Upper lobe of left lung (tissue), 6 donors: Measurements from ENCODE around the gene ANAPC16. TPM values are rescaled to one million over a fixed set of nuclear protein-coding genes. Genes with fewer than 3 reads are reported as not detected.
A peak's percentile ranks its signal among the peaks of the same experiment; 100 is the strongest.

Experiments
- ATAC-seq, 2 donors: fragments of 200-7000 bp; cut with Tn5 transposase; one replicate each; pipeline ENCODE4 v1.9.1; 2022; ENCODE audit warnings: mild to moderate bottlenecking in 2 of 2, moderate library complexity in 2 of 2; ENCODE audit not compliant: low FRiP score in 2 of 2
- DNase-seq, 2 donors: peaks; one replicate each; pipeline ENCODE4 v3.0.0-alpha.2; 2019 to 2020
- H3K27ac ChIP-seq, 4 donors: fragments of 200-600 bp; sonication (generic); one replicate each; pipeline ENCODE4 v1.5.1; 2016 to 2019
- H3K27me3 ChIP-seq, 4 donors: fragments of 200-600 bp; sonication (generic); one replicate each; pipeline ENCODE4 v1.5.1; 2017 to 2019
- H3K36me3 ChIP-seq, 4 donors: fragments of 200-600 bp; sonication (generic); one replicate each; pipeline ENCODE4 v1.5.1; 2016 to 2019
- H3K4me1 ChIP-seq, 4 donors: fragments of 200-600 bp; sonication (generic); one replicate each; pipeline ENCODE4 v1.5.1; 2018 to 2019
- H3K4me3 ChIP-seq, 4 donors: fragments of 200-600 bp; sonication (generic); one replicate each; pipeline ENCODE4 v1.5.1; 2017 to 2019; ENCODE audit warnings: mild to moderate bottlenecking in 2 of 4, moderate library complexity in 1 of 4
- H3K9me3 ChIP-seq, 4 donors: fragments of 200-600 bp; sonication (generic); one replicate each; pipeline ENCODE4 v1.5.1; 2018 to 2019
- EP300 ChIP-seq, 4 donors: sonication (generic); formaldehyde crosslinking; IDR thresholded peaks; one replicate each; pipeline ENCODE4 v1.5.1; 2017; ENCODE audit warnings: antibody characterized with exemption in 4 of 4, control low read depth in 2 of 4
- POLR2A ChIP-seq, 4 donors: fragments of 450-650 bp; IDR thresholded peaks; one replicate each; pipeline ENCODE4 v1.5.1; 2016 to 2017; ENCODE audit warnings: antibody characterized with exemption in 4 of 4, mild to moderate bottlenecking in 2 of 4
- POLR2AphosphoS5 ChIP-seq, 2 donors: sonication (generic); formaldehyde crosslinking; IDR thresholded peaks; one replicate each; pipeline ENCODE4 v1.5.1; 2017; ENCODE audit warnings: antibody characterized with exemption in 2 of 2
- WGBS, 2 donors: methylation state at CpG; one replicate each; pipeline ENCODE4 v1.1.5; 2017 to 2018; 5-methylcytosine and 5-hydroxymethylcytosine counted together
- total RNA-seq, 6 donors: library from RNA; depleted of rRNA in 4 of 6; stranded (reverse); fragments of >200 nt in 4 of 6; gene quantifications; one replicate each; pipeline versions ENCODE4 v1.1.0 to v1.2.1, GENCODE V29; 2016 to 2021
- TF ChIP-seq, protein P1 (sequence below), 6 experiments: fragments of 450-650 bp in 4 of 6; fragments of 200-600 bp in 2 of 6; sonication (generic) in 2 of 6; IDR thresholded peaks; one replicate each; pipeline ENCODE4 v1.5.1; 2016 to 2019; ENCODE audit warnings: antibody characterized with exemption in 6 of 6
- donor health status: DM: no; HTN: no; CAD: no; lungs with moderate emphysema.
- donor health status: DM: no; HTN: yes; CAD: no; lungs with severe emphysema.

The ANAPC16 gene
- total RNA-seq, 6 donors from 2014 or later = 34.6 to 110 (median 92.6) TPM

DNA sequence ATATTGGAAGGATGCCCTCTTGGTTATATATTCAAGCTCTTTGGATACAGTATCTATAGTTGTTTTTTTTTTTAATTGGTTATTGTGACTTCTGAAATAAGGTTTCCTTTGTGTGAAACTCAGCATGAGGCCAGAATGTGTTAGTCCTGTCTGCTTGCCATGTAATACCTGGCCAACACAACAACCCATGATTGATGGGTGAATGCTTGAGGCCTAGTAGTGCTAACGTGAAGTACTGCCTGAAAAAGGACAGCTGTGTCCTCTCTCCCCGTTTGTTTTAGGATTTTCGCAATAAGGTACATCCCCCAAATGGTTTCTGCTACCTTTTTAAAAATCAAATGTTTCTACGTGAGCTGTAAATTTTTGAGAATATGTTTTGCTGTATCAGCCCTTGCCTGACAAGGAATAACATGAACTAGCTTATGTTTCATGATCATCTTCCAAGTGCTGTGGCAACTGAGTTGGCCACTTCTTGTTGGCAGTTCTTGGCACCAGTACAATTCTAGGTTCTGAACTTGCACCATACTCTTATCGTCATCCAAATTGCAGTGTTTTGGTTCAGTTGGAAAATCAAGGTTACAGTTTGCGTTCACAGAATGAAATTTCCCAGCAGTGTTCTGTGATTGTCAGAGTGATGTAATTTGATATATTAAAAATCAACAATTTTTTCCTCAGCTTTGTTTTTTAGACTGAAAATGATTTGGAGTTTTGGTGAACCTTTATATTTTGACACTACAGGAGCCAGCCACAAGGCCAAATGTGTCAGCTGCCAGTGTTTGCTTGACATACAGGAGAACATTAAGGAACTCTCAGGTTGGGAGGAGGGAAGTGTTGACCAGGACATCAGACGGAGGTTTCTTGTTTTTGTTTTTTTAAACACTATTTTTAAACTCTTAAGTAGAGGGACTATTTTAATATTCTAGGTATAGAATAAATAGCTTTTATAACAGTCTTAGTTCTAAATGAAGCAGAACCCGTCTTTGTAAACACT is 13.7 kb downstream of the ANAPC16 start:
- Histone ChIP-seq H3K9me3 (no peaks in the 10 kb centered on the region), H3K27ac (peak overlapping the region; percentile 14 to 71 (median 67)), H3K4me1 (peaks cover 9 to 22% (median 17%) of the 10 kb centered on the region in 4 donors), H3K27me3 (no peaks in the 10 kb centered on the region), H3K4me3 (no peak overlapping the region), H3K36me3 (peaks cover 19 to 62% (median 32%) of the 10 kb centered on the region in 4 donors)
- ATAC-seq (peak in 1 of 2 donors; percentile 24), DNase-seq (no peak)
- no peak for TF ChIP-seq POLR2A (IDR thresholded peaks at IDR 0.05)
- TF ChIP-seq POLR2AphosphoS5 (IDR thresholded peaks at IDR 0.05) = peak in 1 of 2 donors; percentile 50
- WGBS, 2 donors = 53 to 61% methylated on average over 8 of the region's 8 CpGs

DNA sequence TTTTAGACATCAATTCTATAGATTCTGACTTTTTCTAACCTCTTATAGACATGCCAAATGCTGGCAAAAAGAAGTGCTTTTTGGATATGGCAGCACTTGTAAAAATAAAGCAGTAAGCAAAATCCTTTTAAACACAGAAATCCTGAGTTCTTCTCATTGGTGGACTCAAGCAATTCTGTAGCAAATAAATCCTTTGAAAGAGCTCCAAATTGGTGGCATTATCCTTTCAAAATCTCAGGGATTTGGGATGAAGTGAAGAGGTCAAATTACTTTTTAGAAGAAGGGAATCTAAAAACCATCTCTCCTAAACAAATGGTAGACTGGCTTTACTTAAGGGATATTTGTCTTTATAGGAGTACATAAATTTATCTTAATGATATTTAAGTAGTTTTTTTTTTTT is 17.8 kb downstream of the ANAPC16 start:
- H3K4me3 ChIP-seq = no peak overlapping the region
- no peaks in the 10 kb centered on the region for H3K9me3 ChIP-seq
- no peaks in the 10 kb centered on the region for H3K27me3 ChIP-seq
- ATAC-seq = no peak
- H3K36me3 ChIP-seq = peaks cover 20 to 74% (median 45%) of the 10 kb centered on the region in 4 donors
- H3K4me1 ChIP-seq = peaks cover 8 to 15% (median 10%) of the 10 kb centered on the region in 4 donors
- TF ChIP-seq EP300 (IDR thresholded peaks at IDR 0.05) = no peak
- TF ChIP-seq POLR2AphosphoS5 (IDR thresholded peaks at IDR 0.05) = no peak
- TF ChIP-seq POLR2A (IDR thresholded peaks at IDR 0.05) = no peak
- TF ChIP-seq, protein P1, sequence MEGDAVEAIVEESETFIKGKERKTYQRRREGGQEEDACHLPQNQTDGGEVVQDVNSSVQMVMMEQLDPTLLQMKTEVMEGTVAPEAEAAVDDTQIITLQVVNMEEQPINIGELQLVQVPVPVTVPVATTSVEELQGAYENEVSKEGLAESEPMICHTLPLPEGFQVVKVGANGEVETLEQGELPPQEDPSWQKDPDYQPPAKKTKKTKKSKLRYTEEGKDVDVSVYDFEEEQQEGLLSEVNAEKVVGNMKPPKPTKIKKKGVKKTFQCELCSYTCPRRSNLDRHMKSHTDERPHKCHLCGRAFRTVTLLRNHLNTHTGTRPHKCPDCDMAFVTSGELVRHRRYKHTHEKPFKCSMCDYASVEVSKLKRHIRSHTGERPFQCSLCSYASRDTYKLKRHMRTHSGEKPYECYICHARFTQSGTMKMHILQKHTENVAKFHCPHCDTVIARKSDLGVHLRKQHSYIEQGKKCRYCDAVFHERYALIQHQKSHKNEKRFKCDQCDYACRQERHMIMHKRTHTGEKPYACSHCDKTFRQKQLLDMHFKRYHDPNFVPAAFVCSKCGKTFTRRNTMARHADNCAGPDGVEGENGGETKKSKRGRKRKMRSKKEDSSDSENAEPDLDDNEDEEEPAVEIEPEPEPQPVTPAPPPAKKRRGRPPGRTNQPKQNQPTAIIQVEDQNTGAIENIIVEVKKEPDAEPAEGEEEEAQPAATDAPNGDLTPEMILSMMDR (IDR thresholded peaks at IDR 0.05) = no peak
- peak overlapping the region in 1 of 4 donors; percentile 45 for H3K27ac ChIP-seq
- DNase-seq = no peak

DNA sequence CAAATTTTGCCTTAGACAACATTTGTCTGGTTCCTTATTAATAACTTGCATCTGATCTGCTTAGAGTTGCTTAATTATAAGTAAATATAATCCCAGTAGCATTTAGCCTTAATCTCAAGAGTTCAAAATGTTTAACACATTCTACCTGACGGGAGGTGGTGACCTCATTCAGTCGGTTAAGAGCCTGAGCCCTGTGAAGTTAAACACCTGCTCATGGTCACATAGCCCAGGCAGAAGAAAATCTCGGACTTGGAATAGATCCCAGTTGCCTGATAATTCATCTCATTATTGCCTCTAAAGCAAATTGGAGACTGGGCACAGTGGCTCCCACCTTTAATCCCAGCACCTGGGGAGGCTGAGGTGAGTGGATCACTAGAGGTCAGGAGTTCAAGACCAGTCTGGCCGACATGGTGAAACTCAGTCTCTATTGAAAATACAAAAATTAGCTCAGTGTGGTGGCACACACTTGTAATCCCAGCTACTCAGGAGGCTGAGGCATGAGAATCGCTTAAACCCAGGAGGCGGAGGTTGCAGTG is 18.8 kb downstream of the ANAPC16 start:
- Histone ChIP-seq H3K9me3 (no peaks in the 10 kb centered on the region), H3K4me1 (peaks cover 2 to 11% (median 7%) of the 10 kb centered on the region in 4 donors), H3K4me3 (no peak overlapping the region), H3K36me3 (peaks cover 20 to 74% (median 45%) of the 10 kb centered on the region in 4 donors), H3K27me3 (no peaks in the 10 kb centered on the region), H3K27ac (no peak overlapping the region)
- DNase-seq (no peak), ATAC-seq (no peak)
- no peak for TF ChIP-seq EP300 (IDR thresholded peaks at IDR 0.05)
- TF ChIP-seq, protein P1 (IDR thresholded peaks at IDR 0.05) = no peak
- TF ChIP-seq POLR2A (IDR thresholded peaks at IDR 0.05) = no peak
- no peak for TF ChIP-seq POLR2AphosphoS5 (IDR thresholded peaks at IDR 0.05)
- WGBS, 2 donors = 87 to 90% methylated on average over 5 to 6 of the region's 6 CpGs

DNA sequence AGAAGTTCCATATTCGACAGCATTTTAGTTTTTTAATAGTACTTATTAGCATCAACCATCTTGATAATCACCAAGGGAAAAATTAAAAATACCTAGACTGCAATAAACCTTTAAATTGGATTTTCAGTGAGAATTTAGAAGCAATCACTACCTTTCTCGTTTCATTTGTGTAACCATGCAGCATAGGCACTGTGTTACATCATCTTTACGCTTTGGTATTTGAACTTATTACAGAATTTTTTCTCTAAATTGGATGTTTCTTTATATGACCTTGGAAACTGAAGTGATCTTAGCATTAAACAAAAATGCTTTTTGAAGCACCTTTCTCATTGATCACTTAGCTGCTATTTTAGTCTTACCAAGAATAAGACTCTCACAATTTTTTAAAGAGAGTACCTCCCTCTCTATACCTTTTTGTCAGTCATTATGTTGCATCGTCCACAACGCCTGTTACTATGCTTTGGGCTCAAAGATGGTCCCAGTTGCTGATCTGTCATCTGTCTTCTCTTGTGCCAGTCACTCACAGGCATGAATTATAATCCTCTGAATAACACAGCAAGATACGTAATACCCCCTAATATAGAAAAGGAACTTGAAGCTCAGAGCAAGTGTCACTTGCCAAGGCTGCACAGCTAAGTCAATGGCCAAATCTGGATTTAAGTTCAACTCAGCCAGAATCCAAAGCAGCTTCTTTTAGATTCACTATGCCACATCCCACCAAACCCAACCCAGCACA is 19.9 kb downstream of the ANAPC16 start:
- Histone ChIP-seq H3K4me1 (peaks cover 0 to 8% (median 5%) of the 10 kb centered on the region in 4 donors), H3K27ac (peak overlapping the region in 2 of 4 donors; percentile 14 to 19), H3K9me3 (no peaks in the 10 kb centered on the region), H3K36me3 (peaks cover 20 to 68% (median 43%) of the 10 kb centered on the region in 4 donors), H3K4me3 (no peak overlapping the region), H3K27me3 (no peaks in the 10 kb centered on the region)
- ATAC-seq (no peak), DNase-seq (no peak)
- 89 to 94% methylated on average over 6 of the region's 6 CpGs for WGBS, 2 donors
- TF ChIP-seq, protein P1 (IDR thresholded peaks at IDR 0.05) = no peak
- TF ChIP-seq POLR2A (IDR thresholded peaks at IDR 0.05) = no peak
- no peak for TF ChIP-seq EP300 (IDR thresholded peaks at IDR 0.05)
- TF ChIP-seq POLR2AphosphoS5 (IDR thresholded peaks at IDR 0.05) = no peak
